ENCODE data around the gene THBD. TPM values are rescaled to one million over a fixed set of nuclear protein-coding genes. Genes with fewer than 3 reads are reported as not detected.

THBD gene
- total and polyA plus RNA-seq, 2 of the 4 experiments (the other 2 are of a cell fraction): 0.07 TPM; not detected in 1

DNA sequence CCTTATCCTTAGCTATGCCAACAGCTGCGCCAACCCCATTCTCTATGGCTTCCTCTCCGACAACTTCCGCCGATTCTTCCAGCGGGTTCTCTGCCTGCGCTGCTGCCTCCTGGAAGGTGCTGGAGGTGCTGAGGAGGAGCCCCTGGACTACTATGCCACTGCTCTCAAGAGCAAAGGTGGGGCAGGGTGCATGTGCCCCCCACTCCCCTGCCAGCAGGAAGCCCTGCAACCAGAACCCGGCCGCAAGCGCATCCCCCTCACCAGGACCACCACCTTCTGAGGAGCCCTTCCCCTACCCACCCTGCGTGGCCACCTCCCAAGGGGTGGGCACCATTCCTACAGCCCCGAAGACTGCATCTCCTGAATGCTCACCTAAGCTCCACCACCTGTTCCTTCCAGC lies 13.1 kb downstream of the THBD start:
- Histone ChIP-seq H3K9me1 (ENCODE audit: insufficient read depth, low read length) (no peaks in the 10 kb centered on the region), H4K8ac (ENCODE audit: low read depth in 2 of 2, low read length in 2 of 2) (no peak overlapping the region), H3K4me2 (ENCODE audit: low read depth, low read length) (no peak overlapping the region), H4K20me1 (ENCODE audit: insufficient read depth, low read length) (no peaks in the 10 kb centered on the region), H3K36me3 (ENCODE audit: control insufficient read depth, insufficient read depth, low read length) (no peaks in the 10 kb centered on the region), H2AK5ac (ENCODE audit: low read depth, low read length) (no peak overlapping the region), H3K27me3 (ENCODE audit: control insufficient read depth, insufficient read depth, low read length) (peaks cover 26% of the 10 kb centered on the region), H2BK5ac (ENCODE audit: low read depth, low read length, poor library complexity, severe bottlenecking) (no peak overlapping the region), H3K9me3 (ENCODE audit: control insufficient read depth, insufficient read depth, low read length) (no peaks in the 10 kb centered on the region), H3K18ac (ENCODE audit: low read depth, low read length) (no peak overlapping the region), H2AFZ (replicated peaks; ENCODE audit: low read length, poor library complexity) (no peak overlapping the region), H3K4me3 (ENCODE audit: insufficient read depth, low read depth, low read length) (no peak overlapping the region), H3K27ac (ENCODE audit: insufficient read depth, low read length) (no peak overlapping the region), H2BK120ac (ENCODE audit: low read depth, low read length) (no peak overlapping the region), H2AK9ac (replicated peaks; ENCODE audit: low read depth, low read length, poor library complexity) (no peak overlapping the region), H4K91ac (ENCODE audit: insufficient read depth, low read depth, low read length) (no peak overlapping the region), H3K14ac (replicated peaks; ENCODE audit: low read depth, low read length) (no peak overlapping the region), H2BK15ac (ENCODE audit: low read depth, low read length) (no peak overlapping the region), H3K4ac (ENCODE audit: low read depth, low read length) (no peak overlapping the region), H3K4me1 (ENCODE audit: control insufficient read depth, insufficient read depth, low read length) (no peaks in the 10 kb centered on the region; the same call in 1 of the 2 replicates), H3K23ac (ENCODE audit: low read depth, low read length) (no peak overlapping the region), H3K79me1 (ENCODE audit: low read depth in 1 of 2, low read length in 2 of 2) (no peaks in the 10 kb centered on the region), H3K56ac (ENCODE audit: extremely low read depth, insufficient read depth, low read length) (no peak overlapping the region), H3K9ac (ENCODE audit: low read depth, low read length) (no peak overlapping the region), H4K5ac (ENCODE audit: low read depth, low read length) (no peak overlapping the region), H2BK20ac (ENCODE audit: low read depth, low read length) (no peak overlapping the region)
- no peak for DNase-seq
- ChIA-PET POLR2A (ENCODE audit: unreplicated experiment) (no interaction called here), CTCF (no interaction called here)
- dilution Hi-C loops (cut with HindIII; ENCODE audit: low sequenced_read_pairs, unreplicated experiment) (no loop called here), in situ Hi-C loops (cut with MboI; ENCODE audit: low sequenced_read_pairs) (no loop called here), intact Hi-C loops (cut with micrococcal nuclease) (no loop called here)
- TF ChIP-seq MAFK (IDR thresholded peaks at IDR 0.05; ENCODE audit: low read depth, low read length) (no peak), MXI1 (IDR thresholded peaks at IDR 0.05; ENCODE audit: borderline replicate concordance, low read depth, low read length) (no peak), CEBPB (IDR thresholded peaks at IDR 0.05; ENCODE audit: low read depth, low read length) (no peak), RFX5 (IDR thresholded peaks at IDR 0.05; ENCODE audit: low read depth, low read length) (no peak), MAZ (IDR thresholded peaks at IDR 0.05; ENCODE audit: borderline replicate concordance, low read depth, low read length) (no peak), RAD21 (IDR thresholded peaks at IDR 0.05; ENCODE audit: low read length) (no peak), POLR2A (IDR thresholded peaks at IDR 0.05; ENCODE audit: low read depth, low read length) (no peak), RCOR1 (IDR thresholded peaks at IDR 0.05; ENCODE audit: insufficient replicate concordance, low read length) (no peak)
- no TSS peak for BruUV-seq (replicated peaks)
- ATAC-seq (ENCODE audit: low read depth): no peak
- WGBS, 2 experiments (ENCODE audit: extremely low coverage in 2 of 2, insufficient read length in 1 of 2): no CpG with 5 or more reads among the region's 11 CpGs
